Pulmonary artery endothelial cell (primary cell): ENCODE data around the gene PCIF1. TPM values are rescaled to one million over a fixed set of nuclear protein-coding genes. Genes with fewer than 3 reads are reported as not detected.
"Not testable (repeated sequence)": the region's sequence is repeated elsewhere in the genome, so short reads cannot be mapped to it uniquely, and the experiment has no call there.

ENCODE experiments used
- DNase-seq: peaks from one replicate; pipeline ENCODE4 v3.0.0-alpha.2; 2011; ENCODE audit warnings: low read depth, low spot score
- total RNA-seq: library from RNA; depleted of rRNA; stranded (reverse); fragments of >200 nt; gene quantifications from 2 replicates; pipeline ENCODE4 v1.2.3, GENCODE V29; 2014

The PCIF1 gene
- 8.8 and 9.3 TPM in 2 replicates for total RNA-seq

GRCh38 chr20:45934586-45935415 lies at the start of gene PCIF1:
Gene PCIF1, plus strand, starts transcription at chr20:45934683. Its CDS starts 4,317 bp downstream, at chr20:45939000.
- peak; percentile 83 for DNase-seq

- DNase-seq = no peak
Measured at GRCh38 chr20:45886590-45887345, 47.7 kb upstream of the PCIF1 start.

- no peak for DNase-seq
Measured at GRCh38 chr20:45887346-45887715, 47.2 kb upstream of the PCIF1 start, which contains the start of gene SPATA25. Gene SPATA25, minus strand, starts transcription at chr20:45887622. Its CDS starts 32 bp downstream, at chr20:45887590.

GRCh38 chr20:45888681-45889080 lies 45.8 kb upstream of the PCIF1 start:
- DNase-seq = no peak

GRCh38 chr20:45890077-45890984 lies 44.2 kb upstream of the PCIF1 start:
- peak; percentile 66 for DNase-seq

GRCh38 chr20:45890985-45891983 lies 43.2 kb upstream of the PCIF1 start, which contains the start of the genes CTSA and NEURL2:
Gene CTSA, plus strand, starts transcription at chr20:45891335. Its CDS starts 234 bp downstream, at chr20:45891569.
Gene NEURL2, minus strand, starts transcription at chr20:45891208. Its CDS starts 217 bp downstream, at chr20:45890991.
- peak; percentile 72 for DNase-seq

GRCh38 chr20:45892049-45892825 lies 42.2 kb upstream of the PCIF1 start:
- no peak for DNase-seq

- no peak for DNase-seq
Measured at GRCh38 chr20:45892828-45893500, 41.5 kb upstream of the PCIF1 start.

GRCh38 chr20:45893831-45894230 lies 40.7 kb upstream of the PCIF1 start:
- DNase-seq = no peak

GRCh38 chr20:45894797-45895196 lies 39.7 kb upstream of the PCIF1 start:
- no peak for DNase-seq

GRCh38 chr20:45896641-45897161 lies 37.8 kb upstream of the PCIF1 start:
- no peak for DNase-seq

GRCh38 chr20:45897289-45897688 lies 37.2 kb upstream of the PCIF1 start:
- no peak for DNase-seq

- no peak for DNase-seq
Measured at GRCh38 chr20:45897692-45898091, 36.8 kb upstream of the PCIF1 start.

GRCh38 chr20:45898285-45898684 lies 36.2 kb upstream of the PCIF1 start:
- DNase-seq = no peak

- DNase-seq = no peak
Measured at GRCh38 chr20:45899046-45899835, 35.2 kb upstream of the PCIF1 start.

GRCh38 chr20:45901332-45901731 lies 33.2 kb upstream of the PCIF1 start:
- DNase-seq = not testable (repeated sequence)

- no peak for DNase-seq
Measured at GRCh38 chr20:45902199-45902701, 32.2 kb upstream of the PCIF1 start.
